Choroid plexus epithelial cell (primary cell): ENCODE measurements around the gene DMGDH.

ENCODE experiments used
- DNase-seq: peaks from one replicate; pipeline ENCODE4 v3.0.0-alpha.2; 2010; ENCODE audit warnings: low read depth
- H3K4me3 ChIP-seq: 2 replicates; pipeline ENCODE4 v1.5.1; 2011; ENCODE audit warnings: low read depth, mild to moderate bottlenecking, control low read depth, low read length, moderate library complexity
- TF ChIP-seq, protein P1 (sequence below): conservative IDR thresholded peaks from 2 replicates; pipeline ENCODE4 v1.5.1; 2011; ENCODE audit warnings: low read depth, mild to moderate bottlenecking, control low read depth, inconsistent platforms, low read length, moderate library complexity

Gene DMGDH

GRCh38 chr5:79014631-79015030 is 54.8 kb downstream of the DMGDH start:
- no peak for DNase-seq
- no peak overlapping the region for H3K4me3 ChIP-seq
- TF ChIP-seq, protein P1, sequence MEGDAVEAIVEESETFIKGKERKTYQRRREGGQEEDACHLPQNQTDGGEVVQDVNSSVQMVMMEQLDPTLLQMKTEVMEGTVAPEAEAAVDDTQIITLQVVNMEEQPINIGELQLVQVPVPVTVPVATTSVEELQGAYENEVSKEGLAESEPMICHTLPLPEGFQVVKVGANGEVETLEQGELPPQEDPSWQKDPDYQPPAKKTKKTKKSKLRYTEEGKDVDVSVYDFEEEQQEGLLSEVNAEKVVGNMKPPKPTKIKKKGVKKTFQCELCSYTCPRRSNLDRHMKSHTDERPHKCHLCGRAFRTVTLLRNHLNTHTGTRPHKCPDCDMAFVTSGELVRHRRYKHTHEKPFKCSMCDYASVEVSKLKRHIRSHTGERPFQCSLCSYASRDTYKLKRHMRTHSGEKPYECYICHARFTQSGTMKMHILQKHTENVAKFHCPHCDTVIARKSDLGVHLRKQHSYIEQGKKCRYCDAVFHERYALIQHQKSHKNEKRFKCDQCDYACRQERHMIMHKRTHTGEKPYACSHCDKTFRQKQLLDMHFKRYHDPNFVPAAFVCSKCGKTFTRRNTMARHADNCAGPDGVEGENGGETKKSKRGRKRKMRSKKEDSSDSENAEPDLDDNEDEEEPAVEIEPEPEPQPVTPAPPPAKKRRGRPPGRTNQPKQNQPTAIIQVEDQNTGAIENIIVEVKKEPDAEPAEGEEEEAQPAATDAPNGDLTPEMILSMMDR = no peak

GRCh38 chr5:79011869-79012268 is 57.6 kb downstream of the DMGDH start:
- H3K4me3 ChIP-seq = no peak overlapping the region
- TF ChIP-seq, protein P1 = no peak
- DNase-seq = no peak

- no peak overlapping the region for H3K4me3 ChIP-seq
- peak; percentile 26 for DNase-seq
- TF ChIP-seq, protein P1 = peak; percentile 37
Observed at GRCh38 chr5:79011219-79011836, 58.1 kb downstream of the DMGDH start.

- H3K4me3 ChIP-seq = no peak overlapping the region
- no peak for DNase-seq
- TF ChIP-seq, protein P1 = no peak
Observed at GRCh38 chr5:79008362-79008761, 61.1 kb downstream of the DMGDH start.

DNA sequence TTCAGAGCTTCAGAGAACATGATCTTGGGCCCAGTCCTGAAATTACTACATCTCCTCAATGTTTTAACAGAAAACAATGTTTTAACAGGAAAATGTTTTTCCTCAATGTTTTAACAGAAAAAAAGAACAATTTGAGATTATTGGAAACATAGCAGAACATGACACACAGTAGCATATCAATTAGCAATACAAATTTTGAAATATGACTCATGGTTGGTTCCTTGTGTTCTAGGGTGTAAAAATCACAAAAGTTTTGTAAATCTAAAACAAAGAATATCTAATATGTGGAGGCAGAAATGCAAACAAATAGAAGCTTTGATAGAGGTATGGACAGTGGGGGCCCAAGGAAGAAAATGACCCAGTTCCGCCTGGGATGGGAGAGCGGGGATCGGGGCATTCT is 61.6 kb downstream of the DMGDH start:
- no peak for DNase-seq
- H3K4me3 ChIP-seq = no peak overlapping the region
- TF ChIP-seq, protein P1 = no peak

GRCh38 chr5:79005936-79006631 is 63.4 kb downstream of the DMGDH start:
- no peak for DNase-seq
- TF ChIP-seq, protein P1 = no peak
- H3K4me3 ChIP-seq = no peak overlapping the region

- no peak overlapping the region for H3K4me3 ChIP-seq
Observed at GRCh38 chr5:79005151-79005550, 64.3 kb downstream of the DMGDH start.

More at GRCh38 chr5:79005151-79005550, 64.3 kb downstream of the DMGDH start:
- DNase-seq = no peak
- TF ChIP-seq, protein P1 = no peak
